GM21529 (cell line): ENCODE measurements around the gene POLR1C.
"Not testable (repeated sequence)": the region's sequence is repeated elsewhere in the genome, so short reads cannot be mapped to it uniquely, and the experiment has no call there.

Experiments
- ATAC-seq: cut with Tn5 transposase; IDR thresholded peaks from one replicate; pipeline ENCODE4 v1.9.1; 2021; ENCODE audit not compliant: unreplicated experiment

The POLR1C gene

GRCh38 chr6:43508481-43509141 lies 8.3 kb upstream of the POLR1C start:
- no peak for ATAC-seq

GRCh38 chr6:43509142-43509983 lies 7.5 kb upstream of the POLR1C start:
- peak; percentile 10 for ATAC-seq

- ATAC-seq = peak; percentile 52
Measured at GRCh38 chr6:43509984-43510826, 6.7 kb upstream of the POLR1C start, which contains the start of gene LRRC73. TSS of gene LRRC73 (minus strand) at chr6:43510346. CDS start at chr6:43509785, 561 bp downstream.

- ATAC-seq = no peak
Measured at GRCh38 chr6:43510827-43511163, 6.1 kb upstream of the POLR1C start.

- no peak for ATAC-seq
Measured at GRCh38 chr6:43511824-43512415, 5.0 kb upstream of the POLR1C start.

GRCh38 chr6:43515808-43516207 lies 1.1 kb upstream of the POLR1C start:
- no peak for ATAC-seq

- ATAC-seq = peak; percentile 4
Measured at GRCh38 chr6:43516367-43516696, 557 bp upstream of the POLR1C start.

GRCh38 chr6:43517505-43518357 lies 842 bp downstream of the POLR1C start:
- no peak for ATAC-seq

- ATAC-seq = no peak
Measured at GRCh38 chr6:43520097-43520496, 3.2 kb downstream of the POLR1C start.

GRCh38 chr6:43521836-43522235 lies 4.9 kb downstream of the POLR1C start:
- ATAC-seq = no peak

GRCh38 chr6:43522547-43523261 lies 5.8 kb downstream of the POLR1C start:
- no peak for ATAC-seq

- no peak for ATAC-seq
Measured at GRCh38 chr6:43523284-43523683, 6.4 kb downstream of the POLR1C start.

GRCh38 chr6:43524483-43524961 lies 7.6 kb downstream of the POLR1C start:
- ATAC-seq = no peak

GRCh38 chr6:43532201-43532600 lies 15.3 kb downstream of the POLR1C start:
- no peak for ATAC-seq

- not testable (repeated sequence) for ATAC-seq
Measured at GRCh38 chr6:43538986-43539385, 22.1 kb downstream of the POLR1C start.

GRCh38 chr6:43539409-43539808 lies 22.5 kb downstream of the POLR1C start:
- ATAC-seq = not testable (repeated sequence)

- ATAC-seq = no peak
Measured at GRCh38 chr6:43540507-43540906, 23.6 kb downstream of the POLR1C start.

- no peak for ATAC-seq
Measured at GRCh38 chr6:43541774-43542471, 25.0 kb downstream of the POLR1C start.

GRCh38 chr6:43544461-43544860 lies 27.6 kb downstream of the POLR1C start:
- no peak for ATAC-seq
